ENCODE data around the gene DNAL1.
"Not testable (repeated sequence)": the region's sequence is repeated elsewhere in the genome, so short reads cannot be mapped to it uniquely, and the experiment has no call there.

DNAL1 gene

GRCh38 chr14:73644531-73645247, at the start of gene DNAL1:
Gene DNAL1, plus strand, starts transcription at chr14:73644986. Its CDS starts 54 bp downstream, at chr14:73645040.
- peak; percentile 59 for DNase-seq (ENCODE audit: low read depth)

- DNase-seq (ENCODE audit: low read depth), result no peak
Measured at GRCh38 chr14:73599499-73599898, 45.3 kb upstream of the DNAL1 start.

- DNase-seq (ENCODE audit: low read depth), result no peak
Measured at GRCh38 chr14:73602994-73603393, 41.8 kb upstream of the DNAL1 start.

- DNase-seq (ENCODE audit: low read depth), result no peak
Measured at GRCh38 chr14:73606271-73606670, 38.5 kb upstream of the DNAL1 start.

- DNase-seq (ENCODE audit: low read depth), result no peak
Measured at GRCh38 chr14:73607241-73607640, 37.5 kb upstream of the DNAL1 start.

- no peak for DNase-seq (ENCODE audit: low read depth)
Measured at GRCh38 chr14:73610687-73611086, 34.1 kb upstream of the DNAL1 start.

- DNase-seq (ENCODE audit: low read depth), result peak; percentile 35
Measured at GRCh38 chr14:73612339-73613045, 32.3 kb upstream of the DNAL1 start, which contains the start of gene ACOT6. Gene ACOT6, plus strand, starts transcription at chr14:73612517. Its CDS starts 55 bp downstream, at chr14:73612572.

GRCh38 chr14:73613046-73613383, 31.8 kb upstream of the DNAL1 start:
- no peak for DNase-seq (ENCODE audit: low read depth)

GRCh38 chr14:73613419-73613963, 31.3 kb upstream of the DNAL1 start:
- DNase-seq (ENCODE audit: low read depth), result no peak

GRCh38 chr14:73616831-73617230, 28.0 kb upstream of the DNAL1 start:
- no peak for DNase-seq (ENCODE audit: low read depth)

- DNase-seq (ENCODE audit: low read depth), result no peak
Measured at GRCh38 chr14:73619524-73619923, 25.3 kb upstream of the DNAL1 start.

GRCh38 chr14:73620268-73620667, 24.5 kb upstream of the DNAL1 start:
- DNase-seq (ENCODE audit: low read depth), result no peak

- no peak for DNase-seq (ENCODE audit: low read depth)
Measured at GRCh38 chr14:73623504-73624054, 21.2 kb upstream of the DNAL1 start.

GRCh38 chr14:73625706-73626105, 19.1 kb upstream of the DNAL1 start:
- DNase-seq (ENCODE audit: low read depth), result no peak

GRCh38 chr14:73627151-73627558, 17.6 kb upstream of the DNAL1 start:
- DNase-seq (ENCODE audit: low read depth), result no peak

- no peak for DNase-seq (ENCODE audit: low read depth)
Measured at GRCh38 chr14:73630009-73630780, 14.6 kb upstream of the DNAL1 start.

- no peak for DNase-seq (ENCODE audit: low read depth)
Measured at GRCh38 chr14:73633116-73634010, 11.4 kb upstream of the DNAL1 start.

GRCh38 chr14:73634011-73634833, 10.6 kb upstream of the DNAL1 start:
- no peak for DNase-seq (ENCODE audit: low read depth)

- DNase-seq (ENCODE audit: low read depth), result not testable (repeated sequence)
Measured at GRCh38 chr14:73636355-73636754, 8.4 kb upstream of the DNAL1 start.

- no peak for DNase-seq (ENCODE audit: low read depth)
Measured at GRCh38 chr14:73637830-73638229, 7.0 kb upstream of the DNAL1 start.
